Hepatic stellate cell (primary cell): ENCODE results near the gene OSBPL6.
A peak's percentile ranks its signal among the peaks of the same experiment; 100 is the strongest.

Experiments
- DNase-seq: peaks from one replicate; pipeline ENCODE4 v3.0.0; 2011; ENCODE audit warnings: low spot score

The OSBPL6 gene

DNA sequence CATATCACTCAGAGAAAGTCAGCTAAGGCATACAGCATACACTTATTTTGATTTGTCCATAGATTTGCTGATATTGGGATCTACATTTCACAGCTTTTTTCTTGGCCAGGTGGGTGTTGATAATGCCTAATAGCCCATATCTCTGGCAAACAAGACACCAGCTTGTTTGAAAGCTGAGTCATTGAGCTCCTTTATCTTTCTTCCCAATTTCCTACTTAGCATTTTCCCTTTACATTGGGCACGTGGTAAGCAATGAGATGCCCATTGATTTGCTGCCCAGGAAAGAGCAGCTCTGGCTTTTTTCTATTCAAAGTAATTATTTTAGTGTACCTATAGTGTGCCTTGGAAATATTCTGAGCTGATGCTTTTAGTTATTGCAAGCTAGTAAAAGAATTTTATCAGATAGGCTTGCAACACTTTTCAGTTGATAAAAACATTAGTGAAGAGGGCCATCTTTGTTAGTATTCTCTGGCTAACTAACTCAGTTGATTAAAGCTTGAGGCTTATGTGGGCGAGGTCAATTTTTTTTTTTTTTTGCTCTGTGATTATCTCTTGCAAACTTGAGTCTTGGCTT is 79.6 kb downstream of the OSBPL6 start:
- no peak for DNase-seq

DNA sequence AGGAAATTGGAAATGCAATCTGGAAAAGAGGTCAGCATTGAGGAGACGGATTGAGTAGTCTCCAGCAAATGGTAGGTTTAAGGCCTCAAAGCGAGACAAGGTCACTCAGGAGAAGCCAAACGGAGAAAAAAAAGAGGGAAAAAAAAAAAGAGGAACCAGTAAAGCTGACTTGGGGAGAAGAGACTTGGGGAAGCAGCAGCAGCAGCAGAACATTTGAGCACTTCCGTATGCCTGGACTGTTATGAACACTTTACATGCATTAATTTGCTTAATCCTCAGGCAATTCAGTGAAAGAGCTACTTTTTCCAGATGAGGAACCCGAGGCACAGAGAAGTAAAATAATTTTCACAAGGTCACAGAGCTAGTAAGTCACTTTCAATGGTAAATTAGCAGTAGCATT is 81.3 kb downstream of the OSBPL6 start:
- DNase-seq = no peak

DNA sequence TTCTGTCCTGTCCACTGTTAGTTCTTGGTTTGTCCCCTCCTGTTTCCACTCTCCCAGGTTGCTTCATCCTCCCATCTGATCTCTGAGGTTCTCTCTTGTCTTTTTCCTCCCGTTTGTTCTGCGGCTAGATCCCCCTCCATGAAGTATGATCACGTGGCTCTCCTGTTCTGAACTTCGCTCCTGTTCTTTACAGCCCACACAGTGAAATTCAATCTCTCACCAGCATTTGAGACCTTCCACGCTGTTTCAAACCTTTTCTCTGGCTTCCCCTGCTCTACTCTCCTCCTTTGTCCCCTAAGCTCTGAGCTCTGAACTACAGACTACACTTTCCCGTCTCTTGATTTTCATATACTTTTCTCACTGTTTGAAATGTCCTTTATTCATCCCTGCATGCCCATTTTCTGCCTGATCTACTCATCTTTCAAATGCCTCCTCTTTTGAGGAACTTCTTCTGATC is 83.5 kb downstream of the OSBPL6 start:
- no peak for DNase-seq

DNA sequence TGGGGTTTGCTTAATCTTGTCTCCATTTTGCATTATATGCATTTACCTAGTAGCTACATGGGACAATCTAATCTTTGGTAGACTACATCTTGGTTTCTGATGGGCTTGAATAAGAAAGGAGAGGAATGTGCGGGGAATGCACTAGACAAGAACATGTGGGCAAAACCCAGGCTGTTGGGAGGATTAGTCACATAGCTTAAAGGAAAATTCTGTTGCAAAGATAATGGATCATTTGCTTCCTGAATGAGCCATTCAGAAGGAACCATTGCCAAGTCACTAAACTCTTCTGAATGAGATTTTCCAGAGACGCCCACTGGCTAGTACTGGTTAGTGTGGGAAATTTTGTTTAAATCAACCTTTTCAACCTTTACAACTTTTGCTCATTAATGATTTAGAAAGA is 84.8 kb downstream of the OSBPL6 start:
- DNase-seq = no peak

DNA sequence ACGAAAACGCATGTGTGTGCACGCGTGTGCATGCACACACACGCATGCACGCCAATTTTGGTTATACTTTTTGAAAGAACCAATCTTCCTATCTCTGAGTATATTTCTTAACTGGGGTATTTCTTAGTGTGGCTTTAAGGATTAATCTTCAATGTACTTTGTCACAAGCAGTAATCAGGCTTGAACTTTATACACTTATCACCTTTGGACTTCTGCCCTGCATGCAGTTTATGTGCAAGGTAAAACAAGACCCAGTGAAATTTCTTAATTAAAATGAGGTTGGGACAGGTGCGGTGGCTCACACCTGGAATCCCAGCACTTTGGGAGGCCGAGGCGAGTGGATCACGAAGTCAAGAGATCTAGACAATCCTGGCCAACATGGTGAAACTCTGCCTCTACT is 85.3 kb downstream of the OSBPL6 start:
- DNase-seq = no peak

DNA sequence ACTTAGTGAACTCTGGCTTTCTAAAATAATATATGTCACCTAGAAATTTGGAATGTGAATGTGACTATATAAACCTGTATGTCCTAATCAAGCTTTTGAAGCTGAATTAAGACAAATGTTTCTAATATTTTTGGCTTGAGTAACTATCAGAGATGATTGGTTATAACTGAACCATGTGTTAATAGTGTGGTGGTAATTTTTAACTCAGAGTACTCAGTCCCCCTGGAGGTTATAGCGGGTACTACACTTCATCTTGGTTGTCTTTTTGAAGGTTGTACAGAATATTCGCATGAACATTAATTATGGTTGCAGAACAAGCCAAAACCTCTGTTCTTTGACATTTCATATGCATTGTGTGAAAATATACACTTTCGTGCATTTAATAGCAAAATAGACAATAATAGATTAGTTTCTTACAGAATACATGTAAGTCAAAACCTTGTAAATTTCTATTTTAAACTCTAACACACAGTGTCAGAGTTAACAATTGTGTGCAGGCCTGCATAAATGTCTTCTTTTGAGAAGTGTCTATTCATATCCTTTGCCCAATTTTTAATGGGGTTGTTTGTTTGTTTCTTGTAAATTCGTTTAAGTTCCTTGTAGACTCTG is 86.0 kb downstream of the OSBPL6 start:
- DNase-seq = peak; percentile 14

DNA sequence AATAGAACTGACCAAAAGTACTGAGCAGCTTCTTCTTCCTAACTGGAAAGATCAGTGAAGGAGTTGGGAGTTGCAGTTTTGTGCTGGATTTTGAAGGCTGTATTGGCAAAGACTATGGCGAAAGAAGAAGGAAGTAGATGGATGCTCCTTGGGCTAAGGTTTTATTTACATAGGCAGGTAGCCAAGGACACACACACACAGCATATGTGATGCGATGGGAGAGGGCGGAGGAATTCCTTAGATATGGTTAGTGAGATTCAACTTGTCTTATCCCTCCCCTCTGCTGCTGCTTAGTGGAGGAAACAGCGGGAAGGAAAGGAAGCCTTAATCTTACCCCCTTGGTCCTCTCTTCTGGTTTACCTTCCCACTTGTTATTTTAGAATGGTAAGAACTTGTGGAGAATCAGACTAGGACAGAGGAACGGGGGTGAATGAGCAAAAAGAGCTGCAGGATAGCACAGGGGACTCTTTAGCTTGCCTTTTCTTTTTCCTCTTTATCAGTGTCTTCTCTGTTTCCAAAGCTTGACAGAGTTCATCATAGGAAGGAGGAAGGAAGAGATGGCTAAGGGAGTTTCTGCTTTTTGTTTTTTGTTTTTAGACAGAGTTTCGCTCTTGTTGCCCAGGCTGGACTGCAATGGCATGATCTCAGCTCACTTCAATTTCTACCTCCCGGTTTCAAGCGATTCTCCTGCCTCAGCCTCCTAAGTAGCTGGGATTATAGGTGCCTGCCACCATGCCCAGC is 87.9 kb downstream of the OSBPL6 start:
- DNase-seq = no peak

DNA sequence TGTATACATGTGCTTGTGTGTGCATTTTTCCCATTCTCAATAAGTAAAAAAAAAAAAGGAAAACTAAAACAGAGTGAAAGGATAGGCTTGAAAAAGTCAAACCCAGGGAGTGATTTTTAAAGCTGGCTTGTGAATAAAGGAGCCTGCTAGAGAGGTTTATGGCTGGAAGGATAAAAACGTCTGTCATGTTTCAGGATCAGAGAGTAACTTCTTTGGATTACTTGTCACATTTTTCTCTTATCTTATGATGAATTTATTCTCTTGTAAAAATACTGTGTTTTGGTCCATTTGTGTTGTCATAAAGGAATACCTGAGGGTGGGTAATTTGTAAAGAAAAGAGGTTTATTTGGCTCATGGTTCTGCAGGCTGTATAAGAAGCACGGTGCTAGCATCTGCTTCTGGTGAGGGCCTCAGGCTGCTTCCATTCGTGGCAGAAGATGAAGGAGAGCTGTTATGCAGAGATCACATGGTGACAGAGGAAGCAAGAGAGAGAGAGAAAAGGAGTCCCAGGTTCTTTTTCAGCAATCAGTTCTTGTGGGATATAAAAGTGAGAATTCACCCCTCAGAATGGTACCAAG is 89.1 kb downstream of the OSBPL6 start:
- DNase-seq = no peak

DNA sequence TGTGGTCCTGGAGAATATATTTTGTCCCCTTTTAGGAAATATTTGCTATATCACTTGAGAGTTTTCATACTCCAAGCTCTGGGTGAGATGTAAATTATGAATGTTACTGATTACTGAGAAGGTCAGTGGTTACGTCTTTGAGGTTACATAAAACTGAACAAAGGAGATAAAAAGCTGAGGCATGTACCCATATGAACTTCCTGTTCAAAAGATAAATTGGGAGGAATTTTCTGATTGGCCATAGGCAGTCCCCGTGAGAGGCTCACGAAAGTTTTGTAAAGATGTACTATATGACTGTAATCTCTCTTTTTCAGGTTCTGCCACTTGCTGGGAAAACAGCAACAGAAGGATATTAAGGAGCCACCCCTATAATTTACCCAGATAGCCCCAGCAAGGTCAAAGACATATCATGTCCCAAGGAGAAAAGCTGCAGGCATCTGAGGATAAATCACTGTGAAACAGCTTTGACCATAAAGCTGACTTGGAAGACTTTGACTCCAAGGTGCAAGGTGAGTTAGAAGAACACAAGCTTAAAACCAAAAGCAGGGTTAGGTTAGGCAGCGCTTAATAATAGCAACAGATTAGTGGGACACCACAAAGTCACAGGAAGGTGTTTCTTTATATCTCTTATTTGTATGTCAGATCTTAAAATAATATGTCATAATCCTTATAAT is 90.4 kb downstream of the OSBPL6 start:
- DNase-seq = no peak

DNA sequence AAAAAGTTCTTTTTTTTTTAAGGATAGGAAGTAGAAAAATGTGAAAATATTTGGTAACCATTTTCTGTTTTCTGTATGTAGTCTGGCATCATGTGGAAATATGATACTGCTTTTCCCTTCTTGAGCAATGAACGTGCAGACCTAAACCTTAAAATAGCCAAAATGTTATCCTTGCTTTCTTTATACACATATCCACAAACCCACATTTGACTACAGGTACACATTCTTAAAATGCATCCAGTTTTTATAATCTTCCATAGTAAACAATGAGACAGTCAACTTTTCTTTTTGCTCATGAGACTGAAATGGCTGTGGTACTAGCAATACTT is 90.9 kb downstream of the OSBPL6 start:
- DNase-seq = no peak

DNA sequence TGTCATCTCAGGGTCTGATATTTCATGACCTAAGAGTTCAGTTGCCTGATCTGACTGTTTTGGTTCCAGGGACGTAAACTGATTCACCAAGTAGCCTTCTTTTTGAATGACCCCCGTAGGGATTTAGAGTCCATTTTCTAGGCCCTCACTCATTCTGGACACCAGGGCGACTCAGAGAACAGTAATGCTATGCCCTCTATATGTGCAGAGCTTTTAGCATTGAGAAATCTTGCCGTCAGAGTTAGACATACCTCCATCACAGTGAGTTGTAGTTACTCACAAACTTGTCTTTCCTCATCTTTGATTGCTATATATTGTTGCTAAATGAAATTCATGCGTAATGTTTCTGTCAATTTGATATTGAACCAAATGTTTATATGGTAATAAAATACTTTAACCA is 92.3 kb downstream of the OSBPL6 start:
- no peak for DNase-seq

DNA sequence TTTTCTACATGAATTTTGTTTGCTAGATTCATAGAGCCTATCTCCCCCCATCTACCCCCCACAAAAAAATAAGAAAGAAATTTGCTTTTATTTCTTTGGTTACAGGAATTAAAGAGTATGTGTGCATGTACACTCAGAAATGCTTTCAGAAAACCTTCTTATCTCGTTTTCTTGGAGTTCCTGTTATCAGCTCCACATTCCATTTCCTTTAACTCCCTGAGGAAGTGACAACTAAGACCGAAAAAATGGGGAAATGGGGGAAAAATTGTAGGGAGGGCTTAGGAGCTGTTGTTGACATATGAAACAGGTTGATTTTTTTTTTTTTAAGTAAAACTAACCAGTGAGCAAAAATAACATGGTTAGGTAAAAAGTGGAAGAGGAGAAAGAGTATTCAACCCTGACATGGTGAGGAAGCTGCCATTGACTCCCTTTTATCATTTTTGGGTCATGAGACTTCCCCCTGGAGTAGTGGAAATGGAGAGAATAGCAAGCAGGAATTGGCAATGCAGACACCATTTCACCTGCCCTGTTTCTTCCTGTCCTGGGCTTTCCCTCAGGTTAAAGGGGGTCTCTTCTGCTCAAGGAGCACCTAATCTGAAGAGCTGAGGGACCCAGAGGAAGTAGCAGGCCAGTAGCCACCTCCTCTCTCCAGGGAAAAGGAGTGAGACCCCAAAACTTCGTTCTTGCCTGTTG is 93.5 kb downstream of the OSBPL6 start:
- no peak for DNase-seq

DNA sequence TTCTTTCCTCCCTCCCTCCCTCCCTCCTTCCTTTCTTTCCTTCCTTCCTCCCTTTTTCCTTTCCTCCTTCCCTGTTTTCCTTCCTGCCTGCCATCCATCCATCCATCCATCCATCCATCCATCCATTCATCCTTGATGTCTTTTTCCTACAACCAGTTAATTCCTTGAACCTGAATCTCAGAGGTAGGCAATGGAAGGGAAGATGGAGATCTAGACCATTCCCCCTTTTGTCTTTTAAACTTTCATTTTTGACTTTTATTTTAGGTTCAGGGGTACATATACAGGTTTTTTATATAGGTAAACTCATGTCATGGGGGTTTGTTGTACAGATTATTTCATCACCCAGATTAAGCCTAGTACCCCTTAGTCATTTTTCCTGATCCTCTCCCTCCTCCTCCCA is 97.4 kb downstream of the OSBPL6 start:
- no peak for DNase-seq

DNA sequence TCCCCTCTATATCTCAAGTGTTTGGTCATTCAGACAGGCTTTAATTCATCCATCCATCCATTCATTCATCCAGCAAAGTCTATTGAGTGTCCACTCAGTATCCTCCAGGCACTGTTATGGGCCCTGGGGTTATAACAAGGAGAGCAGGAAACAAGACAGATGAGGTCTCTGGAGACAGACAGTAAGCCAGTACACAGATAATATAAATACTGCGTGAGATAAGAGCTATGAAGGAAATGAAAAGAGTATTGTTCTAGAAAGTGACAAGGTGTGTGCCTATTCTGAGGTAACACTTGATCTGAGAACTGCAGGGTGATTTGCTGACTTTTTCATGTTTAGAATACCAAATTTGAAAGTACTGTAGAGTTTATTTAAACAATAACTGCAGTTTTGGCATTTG is 98.3 kb downstream of the OSBPL6 start:
- DNase-seq = no peak

DNA sequence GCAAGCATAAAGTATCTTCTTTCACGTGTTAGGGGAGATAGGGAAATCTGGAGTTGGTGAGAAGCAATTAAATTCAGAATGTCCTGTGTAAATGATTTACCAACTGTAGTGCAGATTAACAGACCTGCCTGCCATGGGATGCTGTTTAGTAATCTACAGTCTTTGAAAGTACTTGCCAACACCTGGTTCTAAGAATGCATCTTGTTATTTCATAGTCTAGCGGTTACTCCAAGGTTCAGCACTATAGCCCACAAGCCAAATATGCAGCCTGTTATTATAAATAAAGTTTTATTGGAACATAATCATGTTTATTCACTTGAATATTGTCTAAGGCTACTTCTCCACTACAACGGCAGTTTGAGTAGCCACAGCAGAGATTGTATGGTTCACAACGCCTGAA is 100.8 kb downstream of the OSBPL6 start:
- no peak for DNase-seq

DNA sequence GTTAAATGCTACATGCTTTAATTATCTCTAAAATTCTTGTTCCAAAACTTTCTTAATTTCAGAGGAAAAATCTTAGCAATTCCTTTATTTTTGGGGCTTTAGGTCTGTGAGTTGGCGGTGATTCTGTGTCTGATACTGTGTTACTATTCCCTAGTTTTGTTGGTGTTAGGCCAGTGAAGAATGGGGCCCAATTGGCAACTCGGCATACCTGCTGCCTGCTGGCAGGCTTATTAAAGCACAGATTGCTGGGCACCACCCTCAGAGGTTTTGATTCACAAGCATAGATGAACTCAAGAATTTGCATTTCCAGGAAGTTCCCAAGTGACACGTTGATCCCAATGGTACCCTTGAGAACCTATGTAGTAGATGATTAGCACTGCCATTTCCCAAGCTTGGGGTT is 101.6 kb downstream of the OSBPL6 start:
- no peak for DNase-seq

DNA sequence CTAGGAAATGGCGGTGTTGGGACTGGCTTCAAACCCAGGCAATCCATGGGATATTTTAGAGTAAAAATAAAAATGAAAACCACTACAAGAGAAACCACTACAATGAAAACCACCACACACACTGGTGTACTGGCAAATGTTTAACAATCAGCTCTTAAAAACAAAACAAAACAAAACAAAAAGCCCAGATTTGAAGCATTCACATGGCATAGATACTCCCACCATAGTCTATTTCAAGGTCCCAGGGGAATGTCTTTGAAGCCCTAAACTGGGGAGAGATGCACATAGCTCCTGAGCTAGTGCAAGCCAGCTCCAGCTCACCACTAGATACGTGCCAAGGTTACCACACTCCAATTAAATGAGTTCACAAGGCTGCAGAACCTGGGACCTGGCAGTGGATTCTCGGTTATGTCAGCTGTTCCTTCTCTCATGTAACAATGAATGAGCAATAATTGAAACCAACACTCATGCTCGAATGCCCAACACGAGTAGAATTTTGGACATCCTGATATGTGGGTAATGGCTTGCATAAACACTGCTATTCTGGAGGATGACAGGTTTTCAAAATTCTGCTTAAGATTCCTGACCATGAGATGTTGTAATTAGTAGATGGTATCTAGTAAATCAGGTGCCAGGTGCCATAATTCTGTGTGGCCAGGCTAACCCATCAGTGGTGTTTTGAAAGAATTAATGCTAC is 102.2 kb downstream of the OSBPL6 start:
- no peak for DNase-seq

DNA sequence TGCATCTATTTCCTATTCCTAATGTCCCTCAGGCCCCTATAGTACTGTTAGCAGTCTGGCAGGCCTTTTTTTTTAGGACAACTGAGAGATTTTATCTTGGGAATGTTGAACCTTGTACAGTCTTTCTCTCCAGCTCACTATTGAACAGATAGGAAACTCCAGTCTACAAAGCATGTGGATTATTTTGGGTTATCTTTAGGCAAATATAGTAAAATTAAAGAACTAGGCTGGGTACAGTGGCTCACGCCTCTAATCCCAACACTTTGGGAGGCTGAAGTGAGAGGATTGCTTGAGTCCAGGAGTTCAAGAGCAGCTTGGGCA is 102.7 kb downstream of the OSBPL6 start:
- no peak for DNase-seq

DNA sequence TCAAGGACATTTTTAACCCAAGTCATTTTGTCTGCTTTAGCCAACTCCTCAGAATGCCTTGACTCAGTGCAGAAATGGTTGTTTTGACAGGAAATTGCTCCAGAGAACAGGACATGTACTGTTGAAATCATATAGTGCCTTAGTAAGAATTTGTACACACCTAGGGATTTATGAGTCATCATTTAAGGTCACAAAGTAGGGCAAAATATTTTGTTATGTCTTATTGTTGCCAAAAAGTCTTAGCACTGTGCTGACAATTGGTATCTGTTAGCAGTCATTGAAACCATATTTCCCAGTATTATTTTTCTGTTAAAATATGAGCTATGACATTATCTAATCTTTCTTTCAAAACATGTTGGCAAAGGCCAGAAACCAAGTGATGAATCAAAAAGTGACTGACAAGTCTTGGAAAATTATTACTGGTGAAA is 104.5 kb downstream of the OSBPL6 start:
- DNase-seq = no peak

DNA sequence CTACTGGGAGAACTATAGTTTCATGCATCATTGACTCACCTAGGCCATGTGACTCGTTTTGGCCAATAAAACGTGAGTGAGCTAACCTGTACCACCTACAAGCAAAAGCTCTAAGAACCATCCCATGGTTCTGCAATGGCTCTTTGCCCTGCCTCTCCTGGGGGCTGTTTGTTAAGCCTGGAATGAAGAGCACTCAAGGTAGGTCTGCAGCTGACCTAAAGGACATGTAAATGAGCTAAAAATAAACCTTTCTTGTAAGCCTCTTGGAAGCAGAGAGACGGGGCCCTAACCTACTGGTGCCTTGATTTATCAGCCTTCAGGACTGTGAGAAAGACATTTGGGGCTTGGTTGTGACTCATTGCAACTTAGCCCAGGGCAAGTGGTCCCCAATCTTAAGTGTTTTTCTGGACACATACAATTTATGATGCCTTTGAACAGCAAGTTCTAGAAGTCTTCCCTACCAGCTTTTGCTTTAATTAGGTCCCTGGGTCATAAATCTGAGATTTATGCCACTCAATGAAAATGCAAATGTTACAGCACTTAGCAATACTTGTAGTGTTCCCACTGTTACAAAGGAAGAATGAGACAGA is 107.4 kb downstream of the OSBPL6 start:
- no peak for DNase-seq

DNA sequence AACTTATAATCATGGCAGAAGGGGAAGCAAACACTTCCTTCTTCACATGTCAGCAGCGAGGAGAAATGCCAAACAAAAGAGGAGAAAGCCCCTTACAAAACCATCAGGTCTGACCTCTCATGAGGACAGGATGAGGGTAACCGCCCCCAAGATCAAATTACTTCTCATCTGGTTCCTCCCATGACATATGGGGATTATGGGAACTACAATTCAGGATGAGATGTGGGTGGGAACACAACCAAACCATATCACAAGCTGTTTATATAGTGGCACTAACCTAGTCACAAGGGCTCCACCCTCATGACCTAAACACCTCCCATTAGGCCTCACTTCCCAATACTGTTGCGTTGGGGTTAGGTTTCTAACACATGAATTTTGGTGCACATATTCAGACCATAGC is 110.0 kb downstream of the OSBPL6 start:
- no peak for DNase-seq
